ENCODE measurements around the gene MRPL24. TPM values are rescaled to one million over a fixed set of nuclear protein-coding genes. Genes with fewer than 3 reads are reported as not detected.

MRPL24 gene
- total and polyA plus RNA-seq, 2 of the 13 experiments (the other 11 are each of a cell fraction or from before 2014, with no cell fraction given): 38.1 to 42.9 TPM

DNA sequence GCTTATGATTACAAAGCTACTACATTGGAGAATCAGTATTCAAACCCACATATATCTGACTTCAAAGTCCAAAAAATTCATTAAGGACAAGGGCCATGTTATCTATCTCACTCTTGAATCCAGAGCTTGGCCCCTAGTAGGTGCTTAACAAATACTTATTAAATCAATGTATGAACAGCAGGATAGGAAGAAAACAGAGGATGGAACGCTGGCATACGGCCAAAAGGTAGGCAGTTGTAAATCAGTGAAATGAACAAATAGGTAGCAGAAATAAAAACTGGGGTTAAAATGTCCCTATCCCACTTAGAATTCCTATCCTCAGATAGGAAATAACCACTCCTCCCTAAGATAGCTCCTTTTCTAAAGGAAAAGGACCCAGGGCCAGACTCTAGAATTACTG, 2.0 kb downstream of the MRPL24 start:
- 100% methylated on average over 2 of the region's 2 CpGs for WGBS (ENCODE audit: low lambda C conversion rate)
- H2AFZ ChIP-seq (ENCODE audit: low read length): no peak overlapping the region
- H3K4me2 ChIP-seq (ENCODE audit: low read depth, low read length): no peak overlapping the region
- no peaks in the 10 kb centered on the region for H3K9me3 ChIP-seq (ENCODE audit: low read length)
- peaks cover 5 to 20% of the 10 kb centered on the region in 2 experiments; a peak in 4 of 5 replicates for H3K36me3 ChIP-seq (replicated peaks in 1 of 2; ENCODE audit: control insufficient read depth in 1 of 2, insufficient read depth in 2 of 2, low read length in 2 of 2)
- TF ChIP-seq SAP130 (CRISPR knock-in tag; IDR thresholded peaks at IDR 0.05; ENCODE audit: low read depth) (no peak), TSC22D2 (CRISPR knock-in tag; IDR thresholded peaks at IDR 0.05; ENCODE audit: borderline replicate concordance) (no peak), ZNF788 (CRISPR knock-in tag; IDR thresholded peaks at IDR 0.05; ENCODE audit: borderline replicate concordance) (no peak), ZBTB7A (CRISPR knock-in tag; IDR thresholded peaks at IDR 0.05) (no peak), ZNF615 (CRISPR knock-in tag; IDR thresholded peaks at IDR 0.05; ENCODE audit: borderline replicate concordance) (no peak)
- TF ChIP-seq, protein P1, sequence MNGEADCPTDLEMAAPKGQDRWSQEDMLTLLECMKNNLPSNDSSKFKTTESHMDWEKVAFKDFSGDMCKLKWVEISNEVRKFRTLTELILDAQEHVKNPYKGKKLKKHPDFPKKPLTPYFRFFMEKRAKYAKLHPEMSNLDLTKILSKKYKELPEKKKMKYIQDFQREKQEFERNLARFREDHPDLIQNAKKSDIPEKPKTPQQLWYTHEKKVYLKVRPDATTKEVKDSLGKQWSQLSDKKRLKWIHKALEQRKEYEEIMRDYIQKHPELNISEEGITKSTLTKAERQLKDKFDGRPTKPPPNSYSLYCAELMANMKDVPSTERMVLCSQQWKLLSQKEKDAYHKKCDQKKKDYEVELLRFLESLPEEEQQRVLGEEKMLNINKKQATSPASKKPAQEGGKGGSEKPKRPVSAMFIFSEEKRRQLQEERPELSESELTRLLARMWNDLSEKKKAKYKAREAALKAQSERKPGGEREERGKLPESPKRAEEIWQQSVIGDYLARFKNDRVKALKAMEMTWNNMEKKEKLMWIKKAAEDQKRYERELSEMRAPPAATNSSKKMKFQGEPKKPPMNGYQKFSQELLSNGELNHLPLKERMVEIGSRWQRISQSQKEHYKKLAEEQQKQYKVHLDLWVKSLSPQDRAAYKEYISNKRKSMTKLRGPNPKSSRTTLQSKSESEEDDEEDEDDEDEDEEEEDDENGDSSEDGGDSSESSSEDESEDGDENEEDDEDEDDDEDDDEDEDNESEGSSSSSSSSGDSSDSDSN (CRISPR knock-in tag; IDR thresholded peaks at IDR 0.05): no peak
- TF ChIP-seq, protein P2, sequence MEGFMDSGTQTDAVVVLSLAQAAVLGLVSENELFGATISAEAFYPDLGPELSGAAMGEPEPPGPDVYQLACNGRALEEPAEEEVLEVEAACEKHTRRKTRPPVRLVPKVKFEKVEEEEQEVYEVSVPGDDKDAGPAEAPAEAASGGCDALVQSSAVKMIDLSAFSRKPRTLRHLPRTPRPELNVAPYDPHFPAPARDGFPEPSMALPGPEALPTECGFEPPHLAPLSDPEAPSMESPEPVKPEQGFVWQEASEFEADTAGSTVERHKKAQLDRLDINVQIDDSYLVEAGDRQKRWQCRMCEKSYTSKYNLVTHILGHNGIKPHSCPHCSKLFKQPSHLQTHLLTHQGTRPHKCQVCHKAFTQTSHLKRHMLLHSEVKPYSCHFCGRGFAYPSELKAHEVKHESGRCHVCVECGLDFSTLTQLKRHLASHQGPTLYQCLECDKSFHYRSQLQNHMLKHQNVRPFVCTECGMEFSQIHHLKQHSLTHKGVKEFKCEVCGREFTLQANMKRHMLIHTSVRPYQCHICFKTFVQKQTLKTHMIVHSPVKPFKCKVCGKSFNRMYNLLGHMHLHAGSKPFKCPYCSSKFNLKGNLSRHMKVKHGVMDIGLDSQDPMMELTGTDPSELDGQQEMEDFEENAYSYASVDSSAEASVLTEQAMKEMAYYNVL (CRISPR knock-in tag; IDR thresholded peaks at IDR 0.05; ENCODE audit: borderline replicate concordance): no peak
- ATAC-seq (no peak), DNase-seq (ENCODE audit: low spot score) (no peak), FAIRE-seq (no peak)
- H3K27me3 ChIP-seq (ENCODE audit: control insufficient read depth in 1 of 2, insufficient read depth in 2 of 2, low read length in 2 of 2): no peaks in the 10 kb centered on the region; a peak in 1 of 5 replicates
- BruUV-seq (replicated peaks): no TSS peak
- H3K79me2 ChIP-seq (ENCODE audit: insufficient read depth, low read length): peaks cover 4% of the 10 kb centered on the region
- no peak overlapping the region for H3K4me3 ChIP-seq (replicated peaks in 1 of 3; ENCODE audit: insufficient read depth in 1 of 3, low read depth in 2 of 3, low read length in 3 of 3)
- in situ Hi-C loops (cut with HindIII; ENCODE audit: extremely low pct_ligation_motif_present, low pct_unique_long_range_greater_than_20kb): no loop called here
- no peak overlapping the region for H3K9ac ChIP-seq (ENCODE audit: insufficient read depth, low read depth, low read length)
- no peaks in the 10 kb centered on the region for H4K20me1 ChIP-seq (ENCODE audit: insufficient read depth, low read length)
- no peak overlapping the region for H3K27ac ChIP-seq (ENCODE audit: extremely low read length, insufficient read depth, low read length)
- CTCF ChIA-PET (ENCODE audit: low intra/inter-chr PET ratio, low total read pairs): no interaction called here
- intact Hi-C loops (cut with micrococcal nuclease; ENCODE audit: unreplicated experiment): no loop called here
- POLR2A ChIA-PET: no interaction called here
- H3K4me1 ChIP-seq (ENCODE audit: insufficient read depth, low read length): peaks cover 16% of the 10 kb centered on the region

All from HepG2 (cell line).